ENCODE measurements around the gene NADSYN1. TPM values are rescaled to one million over a fixed set of nuclear protein-coding genes. Genes with fewer than 3 reads are reported as not detected.
A peak's percentile ranks its signal among the peaks of the same experiment; 100 is the strongest.

The NADSYN1 gene
- total and polyA plus RNA-seq, 2 of the 13 experiments (the other 11 are each of a cell fraction or from before 2014, with no cell fraction given): 35.7 to 51.5 TPM

DNA sequence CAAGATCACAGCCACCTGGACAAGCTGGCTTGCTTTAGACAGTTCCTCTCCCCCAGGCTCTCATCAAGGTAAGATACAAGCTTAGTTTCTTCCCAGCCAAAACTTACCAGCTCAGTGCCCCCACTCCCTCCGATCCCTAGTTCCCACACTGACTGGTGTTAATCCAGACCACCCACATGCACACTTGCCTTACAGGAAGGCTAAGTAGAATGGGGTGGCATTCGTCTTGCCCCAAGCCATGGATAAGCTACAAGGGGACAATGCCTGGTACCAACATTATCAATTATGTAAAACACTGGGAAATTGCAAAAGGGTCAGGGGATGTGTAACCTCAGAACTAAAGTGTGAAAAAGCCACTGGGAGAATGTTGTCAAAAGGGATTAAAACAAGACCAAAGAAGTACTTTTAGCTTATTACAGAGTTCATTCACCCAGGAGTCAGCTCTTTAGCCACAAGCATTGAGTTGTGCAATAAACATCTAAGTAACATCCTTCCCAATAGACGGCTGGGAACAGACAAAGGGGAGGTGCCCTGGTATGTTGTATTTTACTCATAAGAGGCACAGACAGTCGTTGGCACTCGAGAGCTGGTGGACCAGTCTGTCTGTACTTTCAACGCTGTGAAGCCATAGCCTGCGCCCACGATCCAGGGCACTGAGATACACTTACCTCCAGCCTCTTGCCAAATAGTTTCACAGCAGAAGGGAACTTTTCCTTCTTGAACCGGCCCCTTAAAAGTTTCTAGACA, 5.9 kb upstream of the NADSYN1 start (continued):
- TF ChIP-seq, protein P1, sequence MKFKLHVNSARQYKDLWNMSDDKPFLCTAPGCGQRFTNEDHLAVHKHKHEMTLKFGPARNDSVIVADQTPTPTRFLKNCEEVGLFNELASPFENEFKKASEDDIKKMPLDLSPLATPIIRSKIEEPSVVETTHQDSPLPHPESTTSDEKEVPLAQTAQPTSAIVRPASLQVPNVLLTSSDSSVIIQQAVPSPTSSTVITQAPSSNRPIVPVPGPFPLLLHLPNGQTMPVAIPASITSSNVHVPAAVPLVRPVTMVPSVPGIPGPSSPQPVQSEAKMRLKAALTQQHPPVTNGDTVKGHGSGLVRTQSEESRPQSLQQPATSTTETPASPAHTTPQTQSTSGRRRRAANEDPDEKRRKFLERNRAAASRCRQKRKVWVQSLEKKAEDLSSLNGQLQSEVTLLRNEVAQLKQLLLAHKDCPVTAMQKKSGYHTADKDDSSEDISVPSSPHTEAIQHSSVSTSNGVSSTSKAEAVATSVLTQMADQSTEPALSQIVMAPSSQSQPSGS (CRISPR knock-in tag; IDR thresholded peaks at IDR 0.05): 0 out of 2 replicates have a peak, but pooled peaks have one; percentile 15
- no peak for TF ChIP-seq AHR (CRISPR knock-in tag; IDR thresholded peaks at IDR 0.05)
- TF ChIP-seq, protein P2, sequence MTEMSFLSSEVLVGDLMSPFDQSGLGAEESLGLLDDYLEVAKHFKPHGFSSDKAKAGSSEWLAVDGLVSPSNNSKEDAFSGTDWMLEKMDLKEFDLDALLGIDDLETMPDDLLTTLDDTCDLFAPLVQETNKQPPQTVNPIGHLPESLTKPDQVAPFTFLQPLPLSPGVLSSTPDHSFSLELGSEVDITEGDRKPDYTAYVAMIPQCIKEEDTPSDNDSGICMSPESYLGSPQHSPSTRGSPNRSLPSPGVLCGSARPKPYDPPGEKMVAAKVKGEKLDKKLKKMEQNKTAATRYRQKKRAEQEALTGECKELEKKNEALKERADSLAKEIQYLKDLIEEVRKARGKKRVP (CRISPR knock-in tag; IDR thresholded peaks at IDR 0.05): 0 out of 4 replicates have a peak, but pooled peaks of 1 of the 2 experiments have one; percentile 27
- TF ChIP-seq, protein P3, sequence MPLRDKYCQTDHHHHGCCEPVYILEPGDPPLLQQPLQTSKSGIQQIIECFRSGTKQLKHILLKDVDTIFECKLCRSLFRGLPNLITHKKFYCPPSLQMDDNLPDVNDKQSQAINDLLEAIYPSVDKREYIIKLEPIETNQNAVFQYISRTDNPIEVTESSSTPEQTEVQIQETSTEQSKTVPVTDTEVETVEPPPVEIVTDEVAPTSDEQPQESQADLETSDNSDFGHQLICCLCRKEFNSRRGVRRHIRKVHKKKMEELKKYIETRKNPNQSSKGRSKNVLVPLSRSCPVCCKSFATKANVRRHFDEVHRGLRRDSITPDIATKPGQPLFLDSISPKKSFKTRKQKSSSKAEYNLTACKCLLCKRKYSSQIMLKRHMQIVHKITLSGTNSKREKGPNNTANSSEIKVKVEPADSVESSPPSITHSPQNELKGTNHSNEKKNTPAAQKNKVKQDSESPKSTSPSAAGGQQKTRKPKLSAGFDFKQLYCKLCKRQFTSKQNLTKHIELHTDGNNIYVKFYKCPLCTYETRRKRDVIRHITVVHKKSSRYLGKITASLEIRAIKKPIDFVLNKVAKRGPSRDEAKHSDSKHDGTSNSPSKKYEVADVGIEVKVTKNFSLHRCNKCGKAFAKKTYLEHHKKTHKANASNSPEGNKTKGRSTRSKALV (CRISPR knock-in tag; IDR thresholded peaks at IDR 0.05): no peak
- TF ChIP-seq ZNF510 (CRISPR knock-in tag; IDR thresholded peaks at IDR 0.05; ENCODE audit: low read depth): no peak
- no peak for TF ChIP-seq KLF11 (CRISPR knock-in tag; IDR thresholded peaks at IDR 0.05)
- TF ChIP-seq KAT7 (CRISPR knock-in tag; IDR thresholded peaks at IDR 0.05; ENCODE audit: borderline replicate concordance): no peak
- TF ChIP-seq SAP130 (CRISPR knock-in tag; IDR thresholded peaks at IDR 0.05; ENCODE audit: low read depth): peak; percentile 40; the same call in 1 of the 2 replicates
- TF ChIP-seq, protein P4, sequence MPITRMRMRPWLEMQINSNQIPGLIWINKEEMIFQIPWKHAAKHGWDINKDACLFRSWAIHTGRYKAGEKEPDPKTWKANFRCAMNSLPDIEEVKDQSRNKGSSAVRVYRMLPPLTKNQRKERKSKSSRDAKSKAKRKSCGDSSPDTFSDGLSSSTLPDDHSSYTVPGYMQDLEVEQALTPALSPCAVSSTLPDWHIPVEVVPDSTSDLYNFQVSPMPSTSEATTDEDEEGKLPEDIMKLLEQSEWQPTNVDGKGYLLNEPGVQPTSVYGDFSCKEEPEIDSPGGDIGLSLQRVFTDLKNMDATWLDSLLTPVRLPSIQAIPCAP (CRISPR knock-in tag; IDR thresholded peaks at IDR 0.05; ENCODE audit: low read depth): no peak
- TF ChIP-seq BRCA1 (CRISPR knock-in tag; IDR thresholded peaks at IDR 0.05): no peak
- TF ChIP-seq, protein P5, sequence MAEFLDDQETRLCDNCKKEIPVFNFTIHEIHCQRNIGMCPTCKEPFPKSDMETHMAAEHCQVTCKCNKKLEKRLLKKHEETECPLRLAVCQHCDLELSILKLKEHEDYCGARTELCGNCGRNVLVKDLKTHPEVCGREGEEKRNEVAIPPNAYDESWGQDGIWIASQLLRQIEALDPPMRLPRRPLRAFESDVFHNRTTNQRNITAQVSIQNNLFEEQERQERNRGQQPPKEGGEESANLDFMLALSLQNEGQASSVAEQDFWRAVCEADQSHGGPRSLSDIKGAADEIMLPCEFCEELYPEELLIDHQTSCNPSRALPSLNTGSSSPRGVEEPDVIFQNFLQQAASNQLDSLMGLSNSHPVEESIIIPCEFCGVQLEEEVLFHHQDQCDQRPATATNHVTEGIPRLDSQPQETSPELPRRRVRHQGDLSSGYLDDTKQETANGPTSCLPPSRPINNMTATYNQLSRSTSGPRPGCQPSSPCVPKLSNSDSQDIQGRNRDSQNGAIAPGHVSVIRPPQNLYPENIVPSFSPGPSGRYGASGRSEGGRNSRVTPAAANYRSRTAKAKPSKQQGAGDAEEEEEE (CRISPR knock-in tag; IDR thresholded peaks at IDR 0.05; ENCODE audit: borderline replicate concordance): peak; percentile 58; the same call in 1 of the 2 replicates
- TF ChIP-seq LCORL (IDR thresholded peaks at IDR 0.05): no peak
- peak; percentile 29; the same call in 1 of the 2 replicates for TF ChIP-seq LCORL (CRISPR knock-in tag; IDR thresholded peaks at IDR 0.05)
- 0 out of 2 replicates have a peak, but pooled peaks have one; percentile 16 for TF ChIP-seq GATAD1 (CRISPR knock-in tag; IDR thresholded peaks at IDR 0.05)
- no peak for TF ChIP-seq FOXA1 (IDR thresholded peaks at IDR 0.05)
- TF ChIP-seq FOXA1 (CRISPR knock-in tag; IDR thresholded peaks at IDR 0.05): peak; percentile 46; the same call in 1 of the 2 replicates
- TF ChIP-seq, protein P6, sequence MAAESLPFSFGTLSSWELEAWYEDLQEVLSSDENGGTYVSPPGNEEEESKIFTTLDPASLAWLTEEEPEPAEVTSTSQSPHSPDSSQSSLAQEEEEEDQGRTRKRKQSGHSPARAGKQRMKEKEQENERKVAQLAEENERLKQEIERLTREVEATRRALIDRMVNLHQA (CRISPR knock-in tag; IDR thresholded peaks at IDR 0.05): no peak
- no peak for TF ChIP-seq NPAS2 (CRISPR knock-in tag; IDR thresholded peaks at IDR 0.05; ENCODE audit: borderline replicate concordance)
- 0 out of 2 replicates have a peak, but pooled peaks have one; percentile 36 for TF ChIP-seq CBFB (CRISPR knock-in tag; IDR thresholded peaks at IDR 0.05)
- TF ChIP-seq EZH2 (conservative IDR thresholded peaks at IDR 0.05; ENCODE audit: low read depth, low read length): no peak
- peak; percentile 36 for TF ChIP-seq SKI (IDR thresholded peaks at IDR 0.05; ENCODE audit: partially characterized antibody)
- TF ChIP-seq EEA1 (CRISPR knock-in tag; IDR thresholded peaks at IDR 0.05; ENCODE audit: borderline replicate concordance): no peak
- TF ChIP-seq ZFP1 (CRISPR knock-in tag; IDR thresholded peaks at IDR 0.05): no peak
- peak; percentile 68; the same call in 1 of the 2 replicates for TF ChIP-seq RXRA (CRISPR knock-in tag; IDR thresholded peaks at IDR 0.05)
